Cerebellar cortex (tissue), 1 donor: ENCODE measurements around the gene AMN1.
A peak's percentile ranks its signal among the peaks of the same experiment; 100 is the strongest.
"Not testable (repeated sequence)": the region's sequence is repeated elsewhere in the genome, so short reads cannot be mapped to it uniquely, and the experiment has no call there.

Experiments
- DNase-seq: peaks from one replicate; pipeline ENCODE4 v3.0.0-alpha.2; 2015; ENCODE audit warnings: low spot score

The AMN1 gene

DNA sequence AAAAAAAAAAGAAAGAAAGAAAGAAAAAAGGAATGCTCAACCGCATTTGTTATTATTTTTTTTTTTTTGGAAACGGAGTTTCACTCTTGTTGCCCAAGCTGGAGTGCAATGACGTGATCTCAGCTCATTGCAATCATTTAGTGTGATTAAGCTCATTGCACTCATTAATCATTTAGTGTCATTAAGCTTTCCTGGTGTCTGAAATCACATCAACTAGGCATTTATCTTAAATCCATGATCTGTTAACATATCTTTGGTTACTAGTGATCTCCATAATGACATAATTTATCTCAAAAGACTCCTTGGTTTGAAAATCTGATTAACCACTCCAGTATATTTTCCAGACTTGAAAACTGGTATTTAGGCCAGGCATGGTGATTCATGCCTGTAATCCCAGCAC is 43.0 kb downstream of the AMN1 start:
- DNase-seq, result no peak

DNA sequence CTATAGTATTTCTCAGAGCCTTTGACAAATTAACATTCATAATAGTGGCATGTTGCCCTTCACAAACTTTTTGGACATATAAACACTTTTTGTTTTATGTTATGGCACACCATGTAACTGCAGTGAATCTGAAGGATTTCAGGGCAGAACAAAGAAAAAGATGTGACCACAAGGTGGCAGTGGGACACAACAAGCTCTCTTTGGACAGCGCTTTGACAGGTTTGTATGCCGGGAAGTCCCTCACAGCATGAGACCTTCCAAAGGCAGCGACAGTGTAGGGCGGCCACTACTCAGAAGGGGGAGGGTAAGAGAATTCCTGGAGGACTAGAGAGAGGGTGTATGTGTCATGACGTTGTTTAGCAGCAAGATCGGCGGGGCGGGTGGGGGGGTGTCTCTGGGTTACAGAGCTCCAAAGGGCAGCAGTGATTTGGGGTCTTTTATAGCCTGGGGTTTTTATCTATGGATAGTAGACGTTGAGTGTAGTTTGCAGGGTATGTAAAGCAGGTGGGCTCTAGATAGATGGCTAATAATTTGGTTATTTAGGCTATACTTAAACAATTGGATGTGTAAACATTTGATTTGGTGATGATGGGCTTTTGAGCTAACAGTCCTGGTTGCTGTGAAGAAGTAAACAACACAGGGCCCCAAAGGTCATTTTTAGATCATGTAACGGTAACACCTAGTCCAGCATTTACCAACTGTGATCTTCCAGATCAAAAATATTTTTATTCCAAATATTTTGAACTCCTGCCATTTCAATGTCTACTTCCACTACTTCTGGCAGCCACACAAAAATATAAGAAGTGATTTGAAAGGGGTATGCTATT is 46.5 kb downstream of the AMN1 start:
- peak; percentile 57 for DNase-seq

DNA sequence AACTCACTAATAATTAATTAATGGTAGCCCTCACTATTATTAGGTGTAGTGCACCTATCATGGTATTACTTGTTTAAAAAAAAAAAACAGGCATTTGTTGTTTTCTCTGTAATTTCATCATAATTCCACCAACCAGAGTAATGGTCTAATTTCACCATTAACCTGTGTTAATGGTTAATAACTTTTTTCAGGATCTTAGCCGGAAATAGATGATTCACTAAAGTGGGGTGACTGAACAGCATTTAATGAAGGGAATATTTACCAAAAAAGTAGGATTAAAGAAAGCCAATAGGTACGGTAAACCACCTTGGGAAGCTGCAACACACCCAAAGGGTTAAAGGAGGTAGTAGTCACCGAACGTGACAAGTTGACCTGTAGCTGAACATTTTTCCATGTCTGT is 56.3 kb downstream of the AMN1 start:
- no peak for DNase-seq

DNA sequence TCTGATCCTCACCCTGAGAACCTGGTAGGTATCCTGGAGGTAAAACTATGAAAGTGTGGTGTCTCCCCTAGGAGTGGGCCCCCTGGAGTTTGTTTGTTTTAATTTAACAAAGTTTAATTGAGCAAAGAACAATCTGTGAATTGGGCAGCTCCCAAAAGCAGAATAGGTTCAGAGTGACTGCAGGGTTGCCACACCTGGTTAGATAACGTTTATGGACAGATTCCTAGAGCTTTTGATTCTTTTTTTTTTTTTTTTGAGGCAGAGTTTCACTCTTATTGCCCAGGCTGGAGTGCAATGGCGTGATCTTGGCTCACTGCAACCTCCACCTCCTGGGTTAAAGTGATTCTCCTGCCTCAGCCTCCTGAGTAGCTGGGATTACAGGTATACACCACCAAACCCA is 59.2 kb downstream of the AMN1 start:
- not testable (repeated sequence) for DNase-seq

GRCh38 chr12:31669020-31669419 is 59.8 kb downstream of the AMN1 start:
- DNase-seq, result no peak

DNA sequence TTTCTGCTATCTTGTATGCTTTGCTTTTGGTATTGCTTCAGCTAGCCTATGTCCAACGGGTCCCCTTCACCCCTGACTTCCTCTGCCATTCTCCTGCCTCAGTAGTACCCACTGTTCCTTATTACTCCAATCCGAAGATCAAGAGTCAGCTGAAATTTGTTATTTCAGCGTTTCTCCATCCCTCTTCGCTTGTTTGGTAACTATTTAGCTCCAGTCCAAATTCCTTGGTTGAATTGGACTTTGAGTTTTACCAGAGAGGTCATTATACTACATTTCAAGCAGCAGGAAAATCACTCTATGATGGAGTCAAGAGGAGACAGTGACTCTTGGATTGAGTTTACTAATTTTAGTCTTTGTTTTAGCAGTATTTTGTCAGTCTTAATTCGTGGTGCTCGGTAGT is 64.8 kb downstream of the AMN1 start:
- no peak for DNase-seq

GRCh38 chr12:31663576-31663975 is 65.2 kb downstream of the AMN1 start:
- DNase-seq, result no peak

DNA sequence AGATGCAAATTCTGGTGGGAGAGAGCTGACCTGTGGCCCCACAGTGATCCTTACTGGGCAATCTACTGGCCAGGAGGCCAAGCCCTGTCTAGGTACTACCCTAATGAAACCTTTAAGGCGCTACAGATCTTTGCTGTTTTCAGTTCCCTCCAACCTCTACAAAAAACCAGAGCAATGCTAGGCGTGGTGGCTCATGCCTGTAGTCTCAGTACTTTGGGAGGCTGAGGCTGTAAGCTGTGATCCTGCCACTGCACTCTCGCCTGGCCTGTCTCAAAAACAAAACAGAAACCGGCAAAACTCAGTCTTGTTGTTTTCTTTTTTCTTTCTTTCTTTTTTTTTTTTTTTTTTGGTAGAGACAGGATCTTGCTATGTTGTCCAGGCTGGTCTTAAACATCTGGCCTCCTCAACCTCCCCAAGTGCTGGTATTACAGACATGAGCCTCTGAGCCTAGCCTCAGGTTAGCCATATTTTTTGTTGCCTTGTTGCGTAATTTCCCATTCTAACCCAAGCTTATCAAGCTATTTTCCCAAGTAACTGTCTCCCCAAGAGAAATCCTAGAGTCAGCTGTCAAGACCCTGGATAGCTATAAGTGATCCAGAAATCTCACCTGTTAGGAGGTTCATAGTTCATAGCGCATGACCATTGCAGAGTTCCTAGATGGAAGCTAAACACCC is 66.5 kb downstream of the AMN1 start:
- no peak for DNase-seq

GRCh38 chr12:31659087-31659942 is 69.5 kb downstream of the AMN1 start, which contains the start of gene ETFBKMT:
TSS of gene ETFBKMT (plus strand) at chr12:31659688. CDS start at chr12:31661954, 2,266 bp downstream.
- DNase-seq, result peak; percentile 97

- DNase-seq, result peak; percentile 5
These were observed 70.2 kb downstream of the AMN1 start for GRCh38 chr12:31658471-31659086.

DNA sequence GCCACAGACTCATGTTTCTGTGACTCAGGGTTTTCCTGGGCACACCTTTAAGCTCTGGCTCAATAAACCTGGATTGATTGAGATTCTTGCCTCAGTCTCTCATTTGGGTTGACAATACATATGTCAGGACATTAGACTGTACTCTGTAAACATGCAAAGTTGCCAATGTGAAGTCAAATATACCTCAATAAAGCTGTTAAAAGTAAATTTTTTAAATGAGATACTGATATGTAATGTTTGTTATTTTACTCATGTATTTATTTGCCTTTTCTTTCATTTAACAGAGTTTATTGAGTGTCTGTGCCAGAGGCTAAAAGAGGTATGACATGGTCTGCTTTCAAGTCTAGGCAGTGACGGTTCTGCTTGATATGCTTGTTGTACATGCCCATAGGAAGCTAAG is 73.0 kb downstream of the AMN1 start:
- no peak for DNase-seq

- no peak for DNase-seq
These were observed 73.6 kb downstream of the AMN1 start for GRCh38 chr12:31655208-31655607.

DNA sequence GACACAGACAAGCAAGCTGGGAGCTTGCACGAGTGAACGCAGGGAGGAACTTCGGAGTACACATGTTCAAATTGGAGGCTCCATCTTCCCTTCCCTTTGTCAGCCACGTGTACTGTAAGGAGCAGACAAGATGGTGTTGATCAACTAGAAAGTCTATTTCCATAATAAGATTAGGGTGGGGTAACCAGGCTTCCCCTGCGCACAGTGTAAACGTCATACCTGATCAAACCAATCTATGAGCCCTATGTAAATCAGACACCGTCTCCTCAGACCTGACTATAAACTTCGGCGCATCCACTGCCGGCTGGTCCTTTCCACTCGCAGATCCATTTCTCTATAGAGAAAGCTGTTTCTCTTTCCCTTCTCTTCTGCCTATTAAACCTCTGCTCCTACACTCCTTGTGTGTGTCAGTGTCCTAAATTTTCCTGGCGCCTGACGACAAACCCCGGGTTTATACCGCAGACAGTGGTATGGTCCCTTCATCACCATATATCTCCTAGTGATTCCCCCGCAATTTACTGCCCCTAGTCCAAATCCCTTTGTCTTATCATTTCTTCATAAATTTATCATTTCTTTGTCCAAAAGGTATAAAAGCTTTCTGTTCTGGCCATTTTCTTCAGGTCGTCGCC is 76.8 kb downstream of the AMN1 start:
- DNase-seq, result no peak

DNA sequence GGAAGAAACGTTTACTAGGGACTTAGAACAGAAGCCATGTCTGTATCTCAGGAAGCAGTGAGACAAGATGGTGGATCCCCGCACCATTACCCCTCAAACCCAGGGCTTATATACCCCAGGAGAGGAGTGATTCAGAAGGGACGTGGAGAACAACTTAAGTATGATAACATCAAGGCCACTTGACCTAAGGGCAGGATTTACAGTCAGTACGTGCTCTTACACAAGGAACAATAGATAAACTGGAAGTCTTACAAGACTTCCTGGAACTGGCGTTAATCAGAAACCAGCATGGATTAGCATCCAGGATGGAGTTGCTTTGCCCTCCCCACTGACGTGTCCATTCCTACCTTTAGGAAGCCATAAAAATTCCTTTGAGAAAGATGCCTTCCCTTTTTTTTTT is 77.9 kb downstream of the AMN1 start:
- no peak for DNase-seq

GRCh38 chr12:31647086-31647491 is 81.7 kb downstream of the AMN1 start:
- no peak for DNase-seq

- DNase-seq, result no peak
These were observed 82.9 kb downstream of the AMN1 start for GRCh38 chr12:31645924-31646323.

- DNase-seq, result no peak
These were observed 84.3 kb downstream of the AMN1 start for GRCh38 chr12:31644536-31644935.

GRCh38 chr12:31641509-31642090 is 87.2 kb downstream of the AMN1 start:
- no peak for DNase-seq

DNA sequence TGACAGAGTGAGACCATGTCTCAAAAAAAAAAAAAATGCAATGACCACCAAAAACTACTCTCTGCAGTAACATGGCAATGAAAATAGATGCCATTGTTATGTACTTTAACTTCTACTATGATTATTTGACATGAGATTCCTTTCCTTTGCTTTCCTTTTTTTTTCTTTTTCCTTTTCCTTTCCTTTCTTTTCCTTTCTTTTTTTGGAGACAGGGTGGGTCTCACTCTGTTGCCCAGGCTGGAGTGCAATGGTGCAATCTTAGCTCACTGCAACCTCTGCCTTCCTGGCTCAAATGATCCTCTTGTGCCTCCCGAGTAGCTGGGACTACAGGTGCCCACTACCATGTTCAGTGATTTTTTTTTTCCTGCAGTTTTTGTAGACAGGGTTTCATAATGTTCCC is 94.2 kb downstream of the AMN1 start:
- DNase-seq, result no peak

DNA sequence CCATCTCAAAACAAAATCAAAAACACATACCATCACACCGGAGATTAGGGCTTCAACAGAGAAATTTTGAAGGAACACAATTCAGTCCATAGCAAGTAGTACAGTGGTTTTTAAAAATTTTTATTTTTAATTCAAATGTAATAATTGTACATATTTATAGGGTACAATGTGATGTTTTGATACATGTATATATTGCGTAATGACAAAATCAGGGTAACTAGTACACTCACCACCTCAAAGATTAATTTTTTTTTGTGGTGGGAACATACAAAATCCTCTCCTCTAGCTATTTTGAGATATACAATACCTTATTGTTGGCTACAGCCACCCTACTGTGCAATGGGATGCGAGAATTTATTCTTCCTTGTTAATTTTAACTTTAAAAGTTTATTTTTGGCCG is 95.4 kb downstream of the AMN1 start:
- no peak for DNase-seq

DNA sequence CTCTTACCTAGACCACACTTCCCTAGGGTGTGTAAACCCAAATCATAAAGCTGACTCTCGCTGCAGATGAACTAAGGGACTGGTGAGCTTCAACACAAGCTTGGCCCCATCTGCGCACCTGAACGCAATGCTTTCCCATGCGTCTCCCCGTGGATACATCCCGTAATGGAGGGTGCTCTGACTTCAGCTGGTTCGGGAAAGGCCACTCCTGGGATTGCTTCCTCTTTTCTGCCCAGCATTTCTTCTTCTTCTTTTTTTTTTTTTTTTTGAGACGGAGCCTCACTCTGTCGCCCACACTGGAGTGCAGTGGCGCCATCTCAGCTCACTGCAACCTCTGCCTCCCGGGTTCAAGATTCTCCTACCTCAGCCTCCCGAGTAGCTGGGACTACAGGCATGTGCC is 97.0 kb downstream of the AMN1 start:
- no peak for DNase-seq
